NCI-H345 treated with DMSO at 0.1 percent for 48 hours (cell line): ENCODE data around the gene MAG.

Source experiments
- DNase-seq: peaks from one replicate; lab custom pipeline; 2025; ENCODE audit not compliant: unreplicated experiment; lab: John Stamatoyannopoulos, UW

The MAG gene

GRCh38 chr19:35296644-35297514 lies 4.9 kb downstream of the MAG start:
- no peak for DNase-seq

GRCh38 chr19:35297515-35297848 lies 5.5 kb downstream of the MAG start:
- no peak for DNase-seq

GRCh38 chr19:35297922-35298321 lies 6.0 kb downstream of the MAG start:
- no peak for DNase-seq

GRCh38 chr19:35298561-35298972 lies 6.6 kb downstream of the MAG start:
- no peak for DNase-seq

GRCh38 chr19:35299523-35300338 lies 7.8 kb downstream of the MAG start:
- DNase-seq = no peak

- no peak for DNase-seq
Measured at GRCh38 chr19:35300339-35300649, 8.3 kb downstream of the MAG start.

GRCh38 chr19:35301961-35302360 lies 10.0 kb downstream of the MAG start:
- DNase-seq = no peak

GRCh38 chr19:35302446-35302845 lies 10.5 kb downstream of the MAG start:
- no peak for DNase-seq

GRCh38 chr19:35303357-35303915 lies 11.5 kb downstream of the MAG start:
- DNase-seq = no peak

GRCh38 chr19:35304036-35304435 lies 12.1 kb downstream of the MAG start:
- DNase-seq = no peak

- no peak for DNase-seq
Measured at GRCh38 chr19:35305181-35305580, 13.2 kb downstream of the MAG start.

GRCh38 chr19:35306473-35307246 lies 14.7 kb downstream of the MAG start:
- DNase-seq = peak; percentile 9

GRCh38 chr19:35307931-35308330 lies 16.0 kb downstream of the MAG start:
- DNase-seq = no peak

GRCh38 chr19:35308910-35309309 lies 16.9 kb downstream of the MAG start:
- no peak for DNase-seq

- no peak for DNase-seq
Measured at GRCh38 chr19:35309481-35310279, 17.7 kb downstream of the MAG start.

- DNase-seq = no peak
Measured at GRCh38 chr19:35310331-35310730, 18.4 kb downstream of the MAG start.

- DNase-seq = no peak
Measured at GRCh38 chr19:35310811-35311465, 19.0 kb downstream of the MAG start.

GRCh38 chr19:35311901-35312665 lies 20.1 kb downstream of the MAG start:
- DNase-seq = no peak

GRCh38 chr19:35313587-35313986 lies 21.6 kb downstream of the MAG start:
- DNase-seq = no peak
